GM23338 (cell line): ENCODE measurements around the gene CD6. TPM values are rescaled to one million over a fixed set of nuclear protein-coding genes. Genes with fewer than 3 reads are reported as not detected.

Experiments
- ATAC-seq: fragments of 200-7000 bp; cut with Tn5 transposase; 3 replicates; pipeline ENCODE4 v1.9.1; 2020
- DNase-seq: peaks from one replicate; pipeline ENCODE4 v3.0.0-alpha.2; 2015; ENCODE audit warnings: low spot score
- H2AFZ ChIP-seq: fragments of 200-600 bp; sonication (generic); 2 replicates; pipeline ENCODE4 v1.8.0; 2016; ENCODE audit warnings: antibody characterized with exemption, mild to moderate bottlenecking, moderate library complexity
- H3F3A ChIP-seq: fragments of 200-600 bp; sonication (generic); replicated peaks from 2 replicates; pipeline ENCODE4 v1.8.0; 2017; ENCODE audit warnings: antibody characterized with exemption, mixed run types, low read depth
- H3K27ac ChIP-seq: fragments of 200-600 bp; sonication (generic); 2 replicates; pipeline ENCODE4 v1.6.1; 2016; ENCODE audit warnings: low read depth
- H3K27me3 ChIP-seq: fragments of 200-600 bp; sonication (generic); 2 replicates; pipeline ENCODE4 v1.8.0; 2016; ENCODE audit warnings: mild to moderate bottlenecking, mixed run types, moderate library complexity; ENCODE audit not compliant: insufficient read depth
- H3K36me3 ChIP-seq: fragments of 200-600 bp; sonication (generic); 2 replicates; pipeline ENCODE4 v1.8.0; 2016; ENCODE audit warnings: mild to moderate bottlenecking; ENCODE audit not compliant: insufficient read depth
- H3K4me1 ChIP-seq: fragments of 200-600 bp; sonication (generic); 2 replicates; pipeline ENCODE4 v1.8.0; 2016; ENCODE audit warnings: mild to moderate bottlenecking, moderate library complexity; ENCODE audit not compliant: insufficient read depth
- H3K4me2 ChIP-seq: fragments of 200-600 bp; sonication (generic); 2 replicates; pipeline ENCODE4 v1.7.1; 2017; ENCODE audit warnings: mixed run types
- H3K4me3 ChIP-seq: fragments of 200-600 bp; sonication (generic); 2 replicates; pipeline ENCODE4 v1.6.1; 2016; ENCODE audit warnings: mixed run types
- H3K79me2 ChIP-seq: fragments of 200-600 bp; sonication (generic); replicated peaks from 2 replicates; pipeline ENCODE4 v1.8.0; 2017; ENCODE audit warnings: mild to moderate bottlenecking; ENCODE audit not compliant: insufficient read depth
- H3K9me2 ChIP-seq: fragments of 200-600 bp; sonication (generic); 2 replicates; pipeline ENCODE4 v1.8.0; 2017; ENCODE audit not compliant: insufficient read depth
- H4K20me1 ChIP-seq: fragments of 200-600 bp; sonication (generic); replicated peaks from 2 replicates; pipeline ENCODE4 v1.8.0; 2017; ENCODE audit warnings: mild to moderate bottlenecking; ENCODE audit not compliant: insufficient read depth
- H3K27ac Mint-ChIP-seq: 2 replicates; pipeline ENCODE4 v1.8.0; 2020; ENCODE audit warnings: inconsistent platforms, mild to moderate bottlenecking, moderate library complexity, mixed read lengths
- H3K27me3 Mint-ChIP-seq: 3 replicates; pipeline ENCODE4 v1.8.0; 2022; ENCODE audit warnings: low read depth, mild to moderate bottlenecking, moderate library complexity, mixed read lengths, inconsistent platforms; ENCODE audit not compliant: insufficient read depth, poor library complexity
- H3K36me3 Mint-ChIP-seq: 3 replicates; pipeline ENCODE4 v1.8.0; 2021; ENCODE audit warnings: low read depth, mild to moderate bottlenecking, inconsistent platforms, moderate library complexity, mixed read lengths
- H3K4me1 Mint-ChIP-seq: 3 replicates; pipeline ENCODE4 v1.8.0; 2020; ENCODE audit warnings: mild to moderate bottlenecking, inconsistent platforms, mixed read lengths
- H3K4me3 Mint-ChIP-seq: 3 replicates; pipeline ENCODE4 v1.8.0; 2021; ENCODE audit warnings: moderate library complexity, mild to moderate bottlenecking, inconsistent platforms, mixed read lengths
- H3K9me3 Mint-ChIP-seq: 3 replicates; pipeline ENCODE4 v1.8.0; 2020; ENCODE audit warnings: moderate library complexity, mild to moderate bottlenecking, inconsistent platforms, mixed read lengths
- CREB1 ChIP-seq: fragments of 250-450 bp; sonication (Bioruptor Pico); IDR thresholded peaks from 2 replicates; pipeline ENCODE4 v1.5.0; 2020; ENCODE audit warnings: low read depth, mild to moderate bottlenecking, moderate library complexity
- CTCF ChIP-seq, 2 experiments: fragments of 200-600 bp in 1 of 2; sonication (generic) in 1 of 2; conservative IDR thresholded peaks; 2 replicates each; pipeline versions ENCODE4 v1.5.1 to v1.6.1; 2016 to 2017; ENCODE audit warnings: antibody characterized with exemption in 2 of 2, low read depth in 2 of 2, mild to moderate bottlenecking in 2 of 2, moderate library complexity in 1 of 2
- EZH2 ChIP-seq: fragments of 200-600 bp; sonication (generic); IDR thresholded peaks from one replicate; pipeline ENCODE4 v1.8.0; 2017; ENCODE audit warnings: antibody characterized with exemption, mild to moderate bottlenecking, low read depth; ENCODE audit not compliant: unreplicated experiment
- EZH2phosphoT487 ChIP-seq: fragments of 200-600 bp; sonication (generic); IDR thresholded peaks from one replicate; pipeline ENCODE4 v1.8.1; 2018; ENCODE audit warnings: antibody characterized with exemption; ENCODE audit not compliant: unreplicated experiment
- JUNB ChIP-seq: IDR thresholded peaks from one replicate; pipeline ENCODE4 v1.6.1; 2016; ENCODE audit warnings: antibody characterized with exemption; ENCODE audit not compliant: unreplicated experiment
- NANOG ChIP-seq: IDR thresholded peaks from 2 replicates; pipeline ENCODE4 v1.6.1; 2016; ENCODE audit warnings: antibody characterized with exemption, borderline replicate concordance
- POLR2AphosphoS5 ChIP-seq: IDR thresholded peaks from 2 replicates; pipeline ENCODE4 v1.6.1; 2016; ENCODE audit warnings: antibody characterized with exemption, low read depth
- REST ChIP-seq: IDR thresholded peaks from one replicate; pipeline ENCODE4 v1.6.1; 2018; ENCODE audit warnings: antibody characterized with exemption; ENCODE audit not compliant: unreplicated experiment
- STAT1 ChIP-seq: IDR thresholded peaks from one replicate; pipeline ENCODE4 v1.6.1; 2016; ENCODE audit warnings: antibody characterized with exemption; ENCODE audit not compliant: unreplicated experiment
- ZNF114 ChIP-seq: fragments of 250-450 bp; sonication (Bioruptor Pico); IDR thresholded peaks from 2 replicates; pipeline ENCODE4 v1.5.0; 2020; ENCODE audit warnings: mild to moderate bottlenecking, moderate library complexity
- ZNF331 ChIP-seq: fragments of 250-450 bp; sonication (Bioruptor Pico); IDR thresholded peaks from 2 replicates; pipeline ENCODE4 v1.5.0; 2020; ENCODE audit warnings: low read depth, mild to moderate bottlenecking, moderate library complexity
- polyA plus RNA-seq: library from polyadenylated mRNA; unstranded; fragments of >200 nt; fragmentation: Nextera tagmentation; extraction: Ambion mirVana; gene quantifications from 2 replicates; pipeline ENCODE4 v1.2.1, GENCODE V29; 2016
- total RNA-seq: library from RNA; depleted of rRNA; stranded (reverse); fragments of >200 nt; shearing (Covaris generic); gene quantifications from 2 replicates; pipeline ENCODE4 v1.2.3, GENCODE V29; 2014
- TF ChIP-seq, protein P1 (sequence below): fragments of 250-450 bp; sonication (Bioruptor Pico); IDR thresholded peaks from 2 replicates; pipeline ENCODE4 v1.5.0; 2020; ENCODE audit warnings: mild to moderate bottlenecking, moderate library complexity
- TF ChIP-seq, protein P2 (sequence below): IDR thresholded peaks from 2 replicates; pipeline ENCODE4 v1.6.1; 2016; ENCODE audit warnings: antibody characterized with exemption

Gene CD6
- total and polyA plus RNA-seq, 2 experiments from 2014 or later, result 0.49 TPM; not detected in 1

GRCh38 chr11:60959431-60959830, 12.0 kb upstream of the CD6 start:
- H3K36me3 Mint-ChIP-seq, result no peaks in the 10 kb centered on the region
- H3K79me2 ChIP-seq, result no peaks in the 10 kb centered on the region
- H3K36me3 ChIP-seq, result no peaks in the 10 kb centered on the region
- H4K20me1 ChIP-seq, result no peaks in the 10 kb centered on the region
- no peak overlapping the region for H3K4me3 Mint-ChIP-seq
- H3K4me1 ChIP-seq, result no peaks in the 10 kb centered on the region
- no peak for DNase-seq
- H3K4me2 ChIP-seq, result no peak overlapping the region
- no peaks in the 10 kb centered on the region for H3K9me3 Mint-ChIP-seq
- H3K9me2 ChIP-seq, result no peaks in the 10 kb centered on the region
- no peak overlapping the region for H3K4me3 ChIP-seq
- no peak overlapping the region for H3K27ac Mint-ChIP-seq
- no peak overlapping the region for H2AFZ ChIP-seq
- peaks cover 3% of the 10 kb centered on the region for H3K27me3 Mint-ChIP-seq
- ATAC-seq, result no peak
- H3K27me3 ChIP-seq, result no peaks in the 10 kb centered on the region
- H3K4me1 Mint-ChIP-seq, result no peaks in the 10 kb centered on the region
- no peaks in the 10 kb centered on the region for H3F3A ChIP-seq
- no peak overlapping the region for H3K27ac ChIP-seq
- TF ChIP-seq ZNF331 (no peak), EZH2phosphoT487 (no peak), POLR2AphosphoS5 (no peak), ZNF114 (no peak), NANOG (no peak), EZH2 (no peak), CTCF (conservative IDR thresholded peaks at IDR 0.05; ENCODE audit: low read depth in 2 of 2) (no peak), CREB1 (CRISPR knock-in tag) (no peak), REST (no peak), STAT1 (no peak), JUNB (no peak)
- TF ChIP-seq, protein P1, sequence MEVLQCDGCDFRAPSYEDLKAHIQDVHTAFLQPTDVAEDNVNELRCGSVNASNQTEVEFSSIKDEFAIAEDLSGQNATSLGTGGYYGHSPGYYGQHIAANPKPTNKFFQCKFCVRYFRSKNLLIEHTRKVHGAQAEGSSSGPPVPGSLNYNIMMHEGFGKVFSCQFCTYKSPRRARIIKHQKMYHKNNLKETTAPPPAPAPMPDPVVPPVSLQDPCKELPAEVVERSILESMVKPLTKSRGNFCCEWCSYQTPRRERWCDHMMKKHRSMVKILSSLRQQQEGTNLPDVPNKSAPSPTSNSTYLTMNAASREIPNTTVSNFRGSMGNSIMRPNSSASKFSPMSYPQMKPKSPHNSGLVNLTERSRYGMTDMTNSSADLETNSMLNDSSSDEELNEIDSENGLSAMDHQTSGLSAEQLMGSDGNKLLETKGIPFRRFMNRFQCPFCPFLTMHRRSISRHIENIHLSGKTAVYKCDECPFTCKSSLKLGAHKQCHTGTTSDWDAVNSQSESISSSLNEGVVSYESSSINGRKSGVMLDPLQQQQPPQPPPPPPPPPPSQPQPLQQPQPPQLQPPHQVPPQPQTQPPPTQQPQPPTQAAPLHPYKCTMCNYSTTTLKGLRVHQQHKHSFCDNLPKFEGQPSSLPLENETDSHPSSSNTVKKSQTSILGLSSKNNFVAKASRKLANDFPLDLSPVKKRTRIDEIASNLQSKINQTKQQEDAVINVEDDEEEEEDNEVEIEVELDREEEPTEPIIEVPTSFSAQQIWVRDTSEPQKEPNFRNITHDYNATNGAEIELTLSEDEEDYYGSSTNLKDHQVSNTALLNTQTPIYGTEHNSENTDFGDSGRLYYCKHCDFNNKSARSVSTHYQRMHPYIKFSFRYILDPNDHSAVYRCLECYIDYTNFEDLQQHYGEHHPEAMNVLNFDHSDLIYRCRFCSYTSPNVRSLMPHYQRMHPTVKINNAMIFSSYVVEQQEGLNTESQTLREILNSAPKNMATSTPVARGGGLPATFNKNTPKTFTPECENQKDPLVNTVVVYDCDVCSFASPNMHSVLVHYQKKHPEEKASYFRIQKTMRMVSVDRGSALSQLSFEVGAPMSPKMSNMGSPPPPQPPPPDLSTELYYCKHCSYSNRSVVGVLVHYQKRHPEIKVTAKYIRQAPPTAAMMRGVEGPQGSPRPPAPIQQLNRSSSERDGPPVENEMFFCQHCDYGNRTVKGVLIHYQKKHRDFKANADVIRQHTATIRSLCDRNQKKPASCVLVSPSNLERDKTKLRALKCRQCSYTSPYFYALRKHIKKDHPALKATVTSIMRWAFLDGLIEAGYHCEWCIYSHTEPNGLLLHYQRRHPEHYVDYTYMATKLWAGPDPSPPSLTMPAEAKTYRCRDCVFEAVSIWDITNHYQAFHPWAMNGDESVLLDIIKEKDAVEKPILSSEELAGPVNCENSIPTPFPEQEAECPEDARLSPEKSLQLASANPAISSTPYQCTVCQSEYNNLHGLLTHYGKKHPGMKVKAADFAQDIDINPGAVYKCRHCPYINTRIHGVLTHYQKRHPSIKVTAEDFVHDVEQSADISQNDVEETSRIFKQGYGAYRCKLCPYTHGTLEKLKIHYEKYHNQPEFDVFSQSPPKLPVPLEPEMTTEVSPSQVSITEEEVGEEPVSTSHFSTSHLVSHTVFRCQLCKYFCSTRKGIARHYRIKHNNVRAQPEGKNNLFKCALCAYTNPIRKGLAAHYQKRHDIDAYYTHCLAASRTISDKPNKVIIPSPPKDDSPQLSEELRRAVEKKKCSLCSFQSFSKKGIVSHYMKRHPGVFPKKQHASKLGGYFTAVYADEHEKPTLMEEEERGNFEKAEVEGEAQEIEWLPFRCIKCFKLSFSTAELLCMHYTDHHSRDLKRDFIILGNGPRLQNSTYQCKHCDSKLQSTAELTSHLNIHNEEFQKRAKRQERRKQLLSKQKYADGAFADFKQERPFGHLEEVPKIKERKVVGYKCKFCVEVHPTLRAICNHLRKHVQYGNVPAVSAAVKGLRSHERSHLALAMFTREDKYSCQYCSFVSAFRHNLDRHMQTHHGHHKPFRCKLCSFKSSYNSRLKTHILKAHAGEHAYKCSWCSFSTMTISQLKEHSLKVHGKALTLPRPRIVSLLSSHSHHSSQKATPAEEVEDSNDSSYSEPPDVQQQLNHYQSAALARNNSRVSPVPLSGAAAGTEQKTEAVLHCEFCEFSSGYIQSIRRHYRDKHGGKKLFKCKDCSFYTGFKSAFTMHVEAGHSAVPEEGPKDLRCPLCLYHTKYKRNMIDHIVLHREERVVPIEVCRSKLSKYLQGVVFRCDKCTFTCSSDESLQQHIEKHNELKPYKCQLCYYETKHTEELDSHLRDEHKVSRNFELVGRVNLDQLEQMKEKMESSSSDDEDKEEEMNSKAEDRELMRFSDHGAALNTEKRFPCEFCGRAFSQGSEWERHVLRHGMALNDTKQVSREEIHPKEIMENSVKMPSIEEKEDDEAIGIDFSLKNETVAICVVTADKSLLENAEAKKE (CRISPR knock-in tag), result no peak
- TF ChIP-seq, protein P2, sequence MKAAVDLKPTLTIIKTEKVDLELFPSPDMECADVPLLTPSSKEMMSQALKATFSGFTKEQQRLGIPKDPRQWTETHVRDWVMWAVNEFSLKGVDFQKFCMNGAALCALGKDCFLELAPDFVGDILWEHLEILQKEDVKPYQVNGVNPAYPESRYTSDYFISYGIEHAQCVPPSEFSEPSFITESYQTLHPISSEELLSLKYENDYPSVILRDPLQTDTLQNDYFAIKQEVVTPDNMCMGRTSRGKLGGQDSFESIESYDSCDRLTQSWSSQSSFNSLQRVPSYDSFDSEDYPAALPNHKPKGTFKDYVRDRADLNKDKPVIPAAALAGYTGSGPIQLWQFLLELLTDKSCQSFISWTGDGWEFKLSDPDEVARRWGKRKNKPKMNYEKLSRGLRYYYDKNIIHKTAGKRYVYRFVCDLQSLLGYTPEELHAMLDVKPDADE, result no peak
